Trophoblast cell (in vitro differentiated cells and primary cell): Measurements from ENCODE around the gene CCDC77.

ENCODE experiments used
- DNase-seq, 2 donors: peaks; one replicate each; pipeline ENCODE4 v3.0.0-alpha.2; 2016
- H2AFZ ChIP-seq: 2 replicates; pipeline ENCODE4 v1.6.1; 2013; ENCODE audit warnings: low read length, moderate library complexity, mild to moderate bottlenecking; ENCODE audit not compliant: insufficient read depth, poor library complexity
- H2AK5ac ChIP-seq: 2 replicates; pipeline ENCODE4 v1.6.1; 2013; ENCODE audit warnings: mild to moderate bottlenecking, low read length
- H2BK120ac ChIP-seq: 2 replicates; pipeline ENCODE4 v1.6.1; 2013; ENCODE audit warnings: low read length, mild to moderate bottlenecking, moderate library complexity; ENCODE audit not compliant: insufficient read depth, poor library complexity
- H2BK12ac ChIP-seq: 2 replicates; pipeline ENCODE4 v1.6.1; 2013; ENCODE audit warnings: mild to moderate bottlenecking, low read length, moderate library complexity
- H2BK5ac ChIP-seq: 2 replicates; pipeline ENCODE4 v1.6.1; 2013; ENCODE audit warnings: low read length, low read depth, moderate library complexity, mild to moderate bottlenecking; ENCODE audit not compliant: poor library complexity
- H3K14ac ChIP-seq: 2 replicates; pipeline ENCODE4 v1.6.1; 2013; ENCODE audit warnings: mild to moderate bottlenecking, low read length
- H3K18ac ChIP-seq: 2 replicates; pipeline ENCODE4 v1.6.1; 2013; ENCODE audit warnings: mild to moderate bottlenecking, low read length
- H3K23ac ChIP-seq: 2 replicates; pipeline ENCODE4 v1.6.1; 2013; ENCODE audit warnings: low read length
- H3K27ac ChIP-seq: 2 replicates; pipeline ENCODE4 v1.5.1; 2013; ENCODE audit warnings: low read depth, mild to moderate bottlenecking, inconsistent platforms, low read length, moderate library complexity
- H3K27me3 ChIP-seq: 2 replicates; pipeline ENCODE4 v1.6.1; 2013; ENCODE audit warnings: inconsistent platforms, mild to moderate bottlenecking, low read length, moderate library complexity; ENCODE audit not compliant: insufficient read depth
- H3K36me3 ChIP-seq, 2 experiments: 1 replicate in 1 of 2; 2 replicates in 1 of 2; pipeline ENCODE4 v1.6.1; 2013; ENCODE audit warnings: low read length in 2 of 2, mild to moderate bottlenecking in 2 of 2, moderate library complexity in 1 of 2; ENCODE audit not compliant: insufficient read depth in 2 of 2, control insufficient read depth in 1 of 2
- H3K4ac ChIP-seq: 2 replicates; pipeline ENCODE4 v1.6.1; 2013; ENCODE audit warnings: low read depth, mild to moderate bottlenecking, low read length, moderate library complexity
- H3K4me1 ChIP-seq, 2 experiments: 1 replicate in 1 of 2; 2 replicates in 1 of 2; pipeline ENCODE4 v1.6.1; 2013; ENCODE audit warnings: low read length in 2 of 2, mild to moderate bottlenecking in 2 of 2, moderate library complexity in 1 of 2; ENCODE audit not compliant: insufficient read depth in 2 of 2, control insufficient read depth in 1 of 2
- H3K4me2 ChIP-seq: 2 replicates; pipeline ENCODE4 v1.6.1; 2013; ENCODE audit warnings: inconsistent platforms, mild to moderate bottlenecking, low read length, moderate library complexity
- H3K4me3 ChIP-seq: 2 replicates; pipeline ENCODE4 v1.5.1; 2013; ENCODE audit warnings: mild to moderate bottlenecking, low read depth, low read length, inconsistent platforms
- H3K79me1 ChIP-seq: one replicate; pipeline ENCODE4 v1.6.1; 2013; ENCODE audit warnings: low read length
- H3K79me2 ChIP-seq: 2 replicates; pipeline ENCODE4 v1.6.1; 2013; ENCODE audit warnings: low read length, mild to moderate bottlenecking; ENCODE audit not compliant: control insufficient read depth, insufficient read depth, poor library complexity
- H3K9ac ChIP-seq: 2 replicates; pipeline ENCODE4 v1.6.1; 2013; ENCODE audit warnings: mild to moderate bottlenecking, low read length
- H3K9me3 ChIP-seq: 2 replicates; pipeline ENCODE4 v1.6.1; 2013; ENCODE audit warnings: low read depth, mild to moderate bottlenecking, control low read depth, inconsistent platforms, low read length; ENCODE audit not compliant: insufficient read depth
- H4K12ac ChIP-seq: 2 replicates; pipeline ENCODE4 v1.6.1; 2013; ENCODE audit warnings: low read depth, mild to moderate bottlenecking, low read length, moderate library complexity
- H4K8ac ChIP-seq: 2 replicates; pipeline ENCODE4 v1.6.1; 2013; ENCODE audit warnings: low read depth, mild to moderate bottlenecking, low read length, moderate library complexity
- H4K91ac ChIP-seq: one replicate; pipeline ENCODE4 v1.6.1; 2013; ENCODE audit warnings: low read depth, mild to moderate bottlenecking, low read length, moderate library complexity
- WGBS: extraction: QIAGEN DNeasy Blood & Tissue Kit; methylation state at CpG from one replicate; pipeline ENCODE4 v1.1.7; 2013; ENCODE audit warnings: missing lambda C conversion rate; ENCODE audit not compliant: insufficient read length, insufficient coverage; ENCODE audit errors: extremely low coverage; 5-methylcytosine and 5-hydroxymethylcytosine counted together

The CCDC77 gene

GRCh38 chr12:473863-474577 is 72.6 kb downstream of the CCDC77 start:
- Histone ChIP-seq H3K79me2 (no peaks in the 10 kb centered on the region), H3K18ac (no peak overlapping the region), H3K36me3 (no peaks in the 10 kb centered on the region), H3K4me3 (no peak overlapping the region), H3K4me2 (no peak overlapping the region), H2AFZ (no peak overlapping the region), H4K12ac (no peak overlapping the region), H3K14ac (no peak overlapping the region), H3K27ac (no peak overlapping the region), H2BK12ac (no peak overlapping the region), H3K4ac (no peak overlapping the region), H3K79me1 (no peaks in the 10 kb centered on the region), H2AK5ac (no peak overlapping the region), H3K23ac (no peak overlapping the region), H3K9me3 (peaks cover 1% of the 10 kb centered on the region), H3K4me1 (peaks cover 7 to 16% of the 10 kb centered on the region in 2 experiments), H4K8ac (no peak overlapping the region), H2BK120ac (no peak overlapping the region), H3K27me3 (no peaks in the 10 kb centered on the region), H3K9ac (no peak overlapping the region), H4K91ac (no peak overlapping the region), H2BK5ac (no peak overlapping the region)
- peak in 1 of 2 donors; percentile 67 for DNase-seq
- WGBS = no CpG with 5 or more reads among the region's 9 CpGs

- Histone ChIP-seq H3K9me3 (peaks cover 1% of the 10 kb centered on the region), H2AFZ (no peak overlapping the region), H3K4me1 (peaks cover 7 to 16% of the 10 kb centered on the region in 2 experiments), H3K27me3 (no peaks in the 10 kb centered on the region), H3K27ac (no peak overlapping the region), H2AK5ac (no peak overlapping the region), H3K79me1 (no peaks in the 10 kb centered on the region), H3K23ac (no peak overlapping the region), H3K4me3 (no peak overlapping the region), H4K91ac (no peak overlapping the region), H2BK5ac (no peak overlapping the region), H3K18ac (no peak overlapping the region), H3K9ac (no peak overlapping the region), H3K36me3 (no peaks in the 10 kb centered on the region), H2BK120ac (no peak overlapping the region), H3K14ac (no peak overlapping the region), H3K79me2 (no peaks in the 10 kb centered on the region), H4K12ac (no peak overlapping the region), H3K4ac (no peak overlapping the region), H3K4me2 (no peak overlapping the region), H4K8ac (no peak overlapping the region), H2BK12ac (no peak overlapping the region)
- DNase-seq = no peak
- no CpG with 5 or more reads among the region's 5 CpGs for WGBS
Measured at GRCh38 chr12:475286-475685, 73.8 kb downstream of the CCDC77 start.

- H3K23ac ChIP-seq = no peak overlapping the region
- H2BK5ac ChIP-seq = no peak overlapping the region
- H3K18ac ChIP-seq = no peak overlapping the region
- H3K27me3 ChIP-seq = no peaks in the 10 kb centered on the region
- no peak overlapping the region for H3K4me3 ChIP-seq
- H3K14ac ChIP-seq = no peak overlapping the region
- no peaks in the 10 kb centered on the region for H3K36me3 ChIP-seq
- peaks cover 2% of the 10 kb centered on the region for H3K79me2 ChIP-seq
- H4K8ac ChIP-seq = no peak overlapping the region
- H2BK120ac ChIP-seq = no peak overlapping the region
- H3K27ac ChIP-seq = no peak overlapping the region
- H3K9ac ChIP-seq = no peak overlapping the region
- no peak overlapping the region for H2AK5ac ChIP-seq
- H3K9me3 ChIP-seq = no peaks in the 10 kb centered on the region
- no peak overlapping the region for H2AFZ ChIP-seq
- H4K91ac ChIP-seq = no peak overlapping the region
- no peak overlapping the region for H3K4me2 ChIP-seq
- H3K4me1 ChIP-seq = peaks cover 10 to 13% of the 10 kb centered on the region in 2 experiments
- no peak overlapping the region for H4K12ac ChIP-seq
- no peak for DNase-seq
- no peak overlapping the region for H2BK12ac ChIP-seq
- WGBS = no CpG with 5 or more reads among the region's 4 CpGs
- no peak overlapping the region for H3K4ac ChIP-seq
- no peaks in the 10 kb centered on the region for H3K79me1 ChIP-seq
Measured at GRCh38 chr12:479161-479560, 77.7 kb downstream of the CCDC77 start.

- H4K91ac ChIP-seq = no peak overlapping the region
- H2BK12ac ChIP-seq = no peak overlapping the region
- DNase-seq = no peak
- H3K4me2 ChIP-seq = no peak overlapping the region
- H3K27ac ChIP-seq = no peak overlapping the region
- no peaks in the 10 kb centered on the region for H3K9me3 ChIP-seq
- no peaks in the 10 kb centered on the region for H3K79me1 ChIP-seq
- no peak overlapping the region for H3K9ac ChIP-seq
- H3K4ac ChIP-seq = no peak overlapping the region
- H2BK5ac ChIP-seq = no peak overlapping the region
- H4K8ac ChIP-seq = no peak overlapping the region
- peaks cover 2% of the 10 kb centered on the region for H3K79me2 ChIP-seq
- no CpG with 5 or more reads among the region's 13 CpGs for WGBS
- H3K23ac ChIP-seq = no peak overlapping the region
- H3K4me3 ChIP-seq = no peak overlapping the region
- no peak overlapping the region for H3K18ac ChIP-seq
- H2BK120ac ChIP-seq = no peak overlapping the region
- no peak overlapping the region for H2AK5ac ChIP-seq
- H3K27me3 ChIP-seq = no peaks in the 10 kb centered on the region
- no peak overlapping the region for H2AFZ ChIP-seq
- peaks cover 7 to 8% of the 10 kb centered on the region in 2 experiments for H3K4me1 ChIP-seq
- H3K14ac ChIP-seq = no peak overlapping the region
- no peaks in the 10 kb centered on the region for H3K36me3 ChIP-seq
- no peak overlapping the region for H4K12ac ChIP-seq
Measured at GRCh38 chr12:480831-481816, 79.7 kb downstream of the CCDC77 start.
